IPS-11a (cell line): ENCODE results near the gene ELANE.

ENCODE experiments used
- H3K4me3 ChIP-seq: one replicate; pipeline ENCODE4 v1.5.1; 2013; ENCODE audit warnings: low read depth, low read length, control low read depth

ELANE gene

GRCh38 chr19:861141-861755 lies 9.1 kb downstream of the ELANE start:
- H3K4me3 ChIP-seq, result no peak overlapping the region

DNA sequence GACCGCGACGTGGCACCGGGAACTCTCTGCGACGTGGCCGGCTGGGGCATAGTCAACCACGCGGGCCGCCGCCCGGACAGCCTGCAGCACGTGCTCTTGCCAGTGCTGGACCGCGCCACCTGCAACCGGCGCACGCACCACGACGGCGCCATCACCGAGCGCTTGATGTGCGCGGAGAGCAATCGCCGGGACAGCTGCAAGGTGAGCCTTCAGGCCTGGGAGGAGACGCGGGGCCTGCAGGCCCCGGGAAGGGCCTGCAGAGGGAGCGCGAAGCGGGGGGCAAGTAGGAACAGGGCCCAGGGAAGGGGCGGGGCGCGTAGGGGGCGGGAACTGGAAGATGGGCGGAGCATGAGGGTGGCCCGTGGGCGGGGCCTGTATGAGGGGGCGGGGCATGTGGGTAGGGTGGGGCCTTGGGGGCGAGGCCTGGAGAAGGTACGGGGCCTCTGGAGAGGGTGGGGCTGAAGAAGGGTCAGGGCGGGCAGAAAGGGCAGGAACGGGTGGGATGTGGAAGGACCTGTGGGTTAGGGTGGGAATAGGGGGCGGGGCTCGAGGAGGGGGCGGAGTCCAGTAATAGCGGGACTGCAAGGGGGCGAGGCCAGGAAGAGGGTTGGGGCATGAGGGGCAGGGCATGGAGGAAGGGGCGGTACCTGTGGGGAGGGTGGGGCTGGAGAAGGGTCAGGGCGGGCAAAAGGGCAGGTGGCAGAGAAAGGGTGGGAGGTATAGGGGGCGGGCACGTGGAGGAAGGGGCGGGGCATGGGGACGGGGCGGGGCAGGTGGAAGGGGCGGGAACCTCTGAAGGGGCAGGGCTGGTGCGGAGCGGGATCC lies 9.9 kb downstream of the ELANE start:
- H3K4me3 ChIP-seq, result no peak overlapping the region

DNA sequence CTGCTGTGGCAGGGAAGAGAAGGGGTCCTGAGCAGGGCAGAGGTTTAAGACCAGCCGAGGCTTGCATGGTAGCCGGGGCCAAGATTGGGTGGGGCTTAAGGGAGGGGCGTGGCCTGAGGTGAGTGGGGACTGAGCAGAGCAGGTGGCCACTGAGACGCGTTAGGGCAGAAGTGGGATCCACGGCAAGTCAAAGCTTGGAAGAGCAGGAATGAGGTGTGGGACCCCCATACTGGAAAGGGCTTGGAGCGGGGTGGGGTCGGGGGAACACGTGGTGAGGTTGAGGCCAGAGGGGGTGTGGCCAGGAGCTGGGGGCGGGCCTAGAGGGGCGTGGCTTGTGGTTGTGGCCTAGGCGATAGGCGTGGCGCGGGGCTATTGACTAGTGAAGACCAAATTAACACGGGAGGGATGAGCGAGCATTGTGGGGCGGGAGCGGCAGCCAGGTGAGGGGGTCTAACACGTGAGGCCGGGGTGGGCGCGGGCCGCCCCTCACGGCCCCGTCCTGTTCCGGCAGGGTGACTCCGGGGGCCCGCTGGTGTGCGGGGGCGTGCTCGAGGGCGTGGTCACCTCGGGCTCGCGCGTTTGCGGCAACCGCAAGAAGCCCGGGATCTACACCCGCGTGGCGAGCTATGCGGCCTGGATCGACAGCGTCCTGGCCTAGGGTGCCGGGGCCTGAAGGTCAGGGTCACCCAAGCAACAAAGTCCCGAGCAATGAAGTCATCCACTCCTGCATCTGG lies 10.6 kb downstream of the ELANE start:
- no peak overlapping the region for H3K4me3 ChIP-seq

DNA sequence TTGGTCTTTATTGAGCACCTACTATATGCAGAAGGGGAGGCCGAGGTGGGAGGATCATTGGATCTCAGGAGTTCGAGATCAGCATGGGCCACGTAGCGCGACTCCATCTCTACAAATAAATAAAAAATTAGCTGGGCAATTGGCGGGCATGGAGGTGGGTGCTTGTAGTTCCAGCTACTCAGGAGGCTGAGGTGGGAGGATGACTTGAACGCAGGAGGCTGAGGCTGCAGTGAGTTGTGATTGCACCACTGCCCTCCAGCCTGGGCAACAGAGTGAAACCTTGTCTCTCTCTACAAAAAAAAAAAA lies 11.2 kb downstream of the ELANE start:
- H3K4me3 ChIP-seq, result no peak overlapping the region

- no peak overlapping the region for H3K4me3 ChIP-seq
Observed at GRCh38 chr19:866769-867300, 14.7 kb downstream of the ELANE start.

DNA sequence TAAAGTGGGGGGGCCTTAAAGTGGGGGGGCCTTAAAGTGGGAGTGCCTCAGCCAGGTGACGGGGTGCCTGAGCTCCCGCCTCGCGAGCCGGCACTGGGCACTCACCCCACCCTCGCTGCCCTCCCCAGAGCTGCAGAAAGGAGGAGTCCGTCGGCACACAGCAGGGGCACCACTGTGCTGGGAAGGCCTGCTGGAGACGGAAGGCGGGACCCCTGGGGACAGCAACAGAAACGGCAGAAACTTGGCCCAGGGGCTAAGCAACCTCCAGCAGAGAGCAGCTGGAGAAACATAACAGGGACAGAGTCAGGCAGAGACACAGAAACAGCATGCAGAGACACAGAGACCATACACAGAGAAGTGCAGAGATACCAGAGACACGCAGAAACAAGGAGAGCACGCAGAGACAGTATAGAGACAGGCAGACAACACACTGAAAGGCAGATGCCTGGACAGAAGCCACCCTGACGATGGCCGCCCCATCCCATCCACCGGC lies 15.2 kb downstream of the ELANE start:
- H3K4me3 ChIP-seq, result no peak overlapping the region

- H3K4me3 ChIP-seq, result no peak overlapping the region
Observed at GRCh38 chr19:867855-868457, 15.9 kb downstream of the ELANE start.

DNA sequence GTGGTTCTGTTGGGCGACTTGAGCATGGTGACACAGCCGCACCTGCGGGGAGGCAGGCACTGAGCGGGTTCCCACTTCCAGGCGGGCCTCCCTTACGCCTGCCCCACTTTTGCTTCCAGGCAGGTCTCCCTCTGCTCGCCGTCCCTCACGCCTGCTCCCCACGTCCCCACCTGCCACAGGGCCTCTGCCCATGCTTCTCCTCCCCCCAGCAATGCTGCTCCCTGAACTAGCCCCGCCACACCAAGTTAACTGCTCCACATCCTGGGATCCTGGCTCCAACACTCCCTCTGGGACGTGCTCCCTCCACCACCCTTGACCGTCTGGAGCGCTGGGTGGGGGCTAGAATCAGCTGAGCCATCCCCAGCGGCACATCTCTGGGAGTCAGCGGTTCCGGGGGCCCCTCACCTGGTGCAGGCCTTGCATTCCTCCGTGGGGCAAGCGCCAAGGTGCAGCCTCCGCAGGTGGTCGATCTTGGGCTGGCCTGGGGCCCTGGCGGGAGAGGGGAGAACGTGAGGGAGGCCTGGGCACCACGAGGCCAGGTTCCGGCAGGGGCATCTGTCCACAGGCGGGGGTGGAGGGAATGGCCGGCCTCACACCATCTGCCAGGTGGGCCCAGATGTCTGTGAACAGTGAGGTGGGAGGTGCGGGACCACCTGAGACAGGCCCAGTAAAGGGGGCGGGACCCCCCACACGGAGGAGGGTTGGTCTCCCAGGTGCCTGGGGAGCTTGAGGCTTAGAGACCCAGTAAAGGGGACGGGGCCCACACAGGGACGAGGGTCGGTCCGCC lies 16.5 kb downstream of the ELANE start:
- no peak overlapping the region for H3K4me3 ChIP-seq

DNA sequence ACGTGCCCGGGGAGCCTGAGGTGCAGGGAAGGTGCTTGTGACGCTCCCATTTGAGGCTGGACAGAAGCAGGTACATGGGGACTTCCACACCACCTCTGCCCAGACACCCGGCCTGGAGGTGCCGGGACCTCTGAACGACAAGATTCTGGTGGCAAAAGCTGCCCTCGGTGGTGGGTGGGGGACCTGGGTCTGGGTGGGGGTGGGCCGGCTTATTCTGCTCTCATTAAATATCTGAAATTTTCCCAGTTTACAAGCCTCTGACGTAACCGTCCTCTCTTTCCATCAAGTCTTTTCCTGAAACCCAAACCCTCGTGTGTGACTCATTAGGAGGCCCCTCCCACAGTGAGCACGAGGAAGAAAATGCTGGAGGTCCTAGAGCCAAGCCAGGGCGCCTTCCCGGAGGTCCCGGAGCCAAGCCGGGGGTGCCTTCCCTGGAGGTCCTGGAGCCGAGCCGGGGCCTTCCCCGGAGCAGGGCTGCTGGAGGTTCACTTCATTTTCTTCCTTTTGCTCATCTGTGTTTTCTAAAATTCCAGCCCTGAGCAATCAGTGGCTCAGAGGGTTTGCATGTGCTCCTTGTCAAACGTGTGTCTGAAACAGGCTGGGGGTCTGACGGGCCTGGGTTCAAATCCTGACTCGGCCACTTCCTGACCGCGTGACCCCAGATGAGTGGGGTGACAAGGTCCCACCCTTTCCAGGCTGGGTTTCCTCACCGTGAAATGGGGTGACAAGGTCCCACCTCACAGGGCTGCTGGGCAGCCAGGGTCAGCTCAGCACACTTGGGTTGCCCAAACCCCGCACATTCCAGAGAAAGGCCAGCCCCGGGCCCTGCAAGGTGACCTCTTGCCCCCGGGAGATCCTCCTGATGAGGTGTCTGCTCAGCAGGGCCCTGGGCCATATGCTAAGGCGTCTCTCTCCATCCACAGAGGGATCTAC lies 17.4 kb downstream of the ELANE start:
- no peak overlapping the region for H3K4me3 ChIP-seq

GRCh38 chr19:870314-870713 lies 18.2 kb downstream of the ELANE start:
- H3K4me3 ChIP-seq, result no peak overlapping the region

- H3K4me3 ChIP-seq, result no peak overlapping the region
Observed at GRCh38 chr19:870963-871401, 18.9 kb downstream of the ELANE start.

DNA sequence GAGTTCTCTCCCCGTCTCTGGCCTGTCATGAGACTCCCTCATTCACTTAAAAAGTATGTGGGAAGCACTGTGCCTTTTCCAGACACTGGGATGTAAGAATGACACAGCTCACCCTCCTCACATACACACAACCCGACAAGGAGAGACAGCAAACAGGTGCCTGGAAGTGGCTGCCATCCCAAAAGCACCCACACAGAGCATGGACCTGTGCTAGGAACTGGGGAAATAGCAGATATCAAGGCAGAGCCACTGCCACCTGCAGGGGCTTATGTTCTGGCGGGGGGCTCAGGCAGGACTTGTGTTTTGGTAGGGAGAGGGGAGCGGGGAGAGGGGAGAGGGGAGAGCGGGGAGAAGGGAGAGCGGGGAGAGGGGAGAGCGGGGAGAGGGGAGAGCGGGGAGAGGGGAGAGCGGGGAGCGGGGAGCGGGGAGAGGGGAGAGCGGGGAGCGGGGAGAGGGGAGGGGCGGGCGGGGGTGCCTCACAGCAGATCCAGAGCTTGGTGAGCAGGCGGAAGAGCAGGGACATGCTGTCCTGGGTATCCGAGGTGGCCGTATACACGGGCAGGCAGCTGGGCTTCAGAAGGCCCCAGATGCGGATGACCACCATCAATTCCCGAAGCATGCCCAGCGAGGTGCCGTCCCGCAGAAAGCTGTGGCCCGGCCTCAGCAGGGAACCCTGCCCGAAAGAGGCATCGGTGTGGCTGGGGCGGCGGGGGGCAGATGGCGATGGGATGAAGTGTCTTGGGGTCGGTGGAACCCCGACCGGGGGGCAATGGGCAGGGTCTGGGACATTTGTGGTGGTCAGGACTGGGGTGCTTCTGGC lies 19.6 kb downstream of the ELANE start:
- no peak overlapping the region for H3K4me3 ChIP-seq

GRCh38 chr19:872266-872951 lies 20.3 kb downstream of the ELANE start:
- no peak overlapping the region for H3K4me3 ChIP-seq

- no peak overlapping the region for H3K4me3 ChIP-seq
Observed at GRCh38 chr19:873084-873483, 21.0 kb downstream of the ELANE start.

DNA sequence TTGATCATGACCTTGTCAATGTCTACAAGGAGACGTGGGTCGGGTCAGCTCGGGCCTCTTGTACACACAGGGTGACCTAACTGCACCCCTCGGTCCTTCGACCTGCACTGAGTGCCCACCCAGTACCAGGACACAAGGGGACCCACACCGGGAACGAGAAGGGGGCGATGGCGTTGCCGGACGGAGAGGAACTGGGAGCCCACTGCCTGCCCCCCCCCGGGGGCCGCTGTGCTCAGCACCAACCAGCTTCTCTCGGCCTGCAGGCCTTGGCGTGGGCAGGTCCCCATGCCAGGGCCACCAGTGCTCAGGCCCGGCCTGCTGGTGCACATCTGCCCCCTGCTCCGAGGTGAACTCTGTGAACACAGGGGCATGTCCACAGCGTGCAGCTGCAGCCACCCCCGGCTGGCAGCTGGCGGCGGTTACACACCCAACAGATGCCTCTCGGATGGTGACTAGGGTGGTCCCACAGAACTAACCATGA lies 21.5 kb downstream of the ELANE start:
- H3K4me3 ChIP-seq, result no peak overlapping the region

GRCh38 chr19:875265-875879 lies 23.3 kb downstream of the ELANE start:
- no peak overlapping the region for H3K4me3 ChIP-seq

DNA sequence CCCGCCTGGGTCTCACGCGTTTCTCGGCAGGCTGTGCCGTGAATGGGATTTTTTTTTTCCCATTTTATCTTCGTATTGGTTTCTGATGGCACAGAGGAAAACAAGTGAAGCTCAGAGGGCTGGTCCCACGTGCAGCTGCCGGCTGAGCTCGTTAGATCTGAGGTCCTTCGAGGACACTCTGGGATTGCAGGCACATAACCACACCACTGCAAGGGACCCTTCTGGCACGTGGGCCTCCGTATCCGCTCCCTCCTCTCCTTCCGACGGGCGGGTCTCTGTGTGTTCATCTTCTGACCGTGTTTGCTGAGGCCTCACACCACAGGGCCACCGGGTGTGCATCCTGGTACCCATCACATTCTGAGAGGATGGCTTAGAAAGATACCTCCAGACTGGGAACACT lies 24.0 kb downstream of the ELANE start:
- H3K4me3 ChIP-seq, result no peak overlapping the region
